Sciatic nerve (tissue), 2 donors: ENCODE data around the gene C10orf90. TPM values are rescaled to one million over a fixed set of nuclear protein-coding genes. Genes with fewer than 3 reads are reported as not detected.
A peak's percentile ranks its signal among the peaks of the same experiment; 100 is the strongest.

Source experiments
- ATAC-seq: fragments of 200-7000 bp; cut with Tn5 transposase; one replicate; pipeline ENCODE4 v1.9.1; 2020; ENCODE audit warnings: mild to moderate bottlenecking, moderate library complexity
- DNase-seq: peaks from one replicate; pipeline ENCODE4 v3.0.0-alpha.2; 2020; ENCODE audit warnings: low spot score
- intact Hi-C: fragments of 100-400 bp; cut with DNase I; formaldehyde crosslinking; loops from one replicate; pipeline ENCODE4 v1.14.2; 2022
- total RNA-seq: library from RNA; stranded (reverse); fragmentation: NEBNext Ultra II Directional; extraction: Animal tissue kit (Norgen Biotek cat#: 25700); gene quantifications from one replicate; pipeline ENCODE4 v1.2.1, GENCODE V29; 2021
- donor health status: DM: no; HTN: no; CAD: no.
- donor health status: DM: no; HTN: no; CAD: no.

Gene C10orf90
- total RNA-seq, 1 donor from 2014 or later = not detected

DNA sequence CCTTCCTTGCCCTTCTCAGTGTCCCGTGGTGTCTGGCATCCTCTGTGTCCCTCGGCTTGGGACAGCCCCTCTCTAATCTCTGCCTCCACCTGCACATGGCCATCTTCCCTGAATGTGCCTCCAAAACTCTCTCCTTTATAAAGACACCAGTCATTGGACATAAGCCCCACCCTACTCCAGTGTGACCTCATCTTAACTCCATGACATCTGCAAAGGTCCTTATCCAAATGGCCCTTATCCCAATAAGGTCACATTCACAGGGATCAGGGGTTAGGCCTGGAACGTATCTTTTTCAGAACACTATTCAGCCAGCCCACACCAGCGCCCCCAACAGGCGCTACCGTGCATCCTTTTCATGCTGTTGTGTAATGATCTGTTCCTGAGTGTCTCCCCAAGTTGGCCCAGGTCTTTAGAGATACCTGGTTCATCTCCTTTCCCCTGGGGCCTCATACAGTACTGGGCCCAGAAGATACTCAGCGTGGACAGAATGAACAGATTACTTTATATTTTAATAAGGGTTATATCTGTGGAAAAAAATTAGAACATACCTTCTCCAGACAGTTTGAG is 149.7 kb downstream of the C10orf90 start:
- no peak for DNase-seq
- intact Hi-C loops = no loop called here
- ATAC-seq = no peak

DNA sequence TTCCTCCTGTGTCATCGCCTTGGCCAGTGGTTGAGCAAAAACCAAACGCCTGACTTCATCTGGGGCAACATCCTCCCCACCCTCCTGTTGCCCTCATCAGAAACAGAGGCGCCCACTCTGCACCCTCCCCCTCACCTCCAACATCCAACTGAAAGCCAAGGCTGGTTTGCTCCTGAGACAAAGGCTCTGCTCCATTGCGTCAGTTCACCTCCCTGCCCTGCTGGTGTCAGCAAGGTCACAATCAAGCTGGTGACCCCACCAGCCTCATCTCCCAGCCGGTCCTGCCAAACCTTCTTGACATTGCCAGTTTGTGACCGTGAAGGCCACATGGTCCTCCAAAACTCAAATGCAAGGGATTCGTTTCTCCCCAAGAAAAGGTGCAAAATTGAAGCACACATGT is 150.5 kb downstream of the C10orf90 start:
- no peak for ATAC-seq
- no peak for DNase-seq
- intact Hi-C loops = no loop called here

DNA sequence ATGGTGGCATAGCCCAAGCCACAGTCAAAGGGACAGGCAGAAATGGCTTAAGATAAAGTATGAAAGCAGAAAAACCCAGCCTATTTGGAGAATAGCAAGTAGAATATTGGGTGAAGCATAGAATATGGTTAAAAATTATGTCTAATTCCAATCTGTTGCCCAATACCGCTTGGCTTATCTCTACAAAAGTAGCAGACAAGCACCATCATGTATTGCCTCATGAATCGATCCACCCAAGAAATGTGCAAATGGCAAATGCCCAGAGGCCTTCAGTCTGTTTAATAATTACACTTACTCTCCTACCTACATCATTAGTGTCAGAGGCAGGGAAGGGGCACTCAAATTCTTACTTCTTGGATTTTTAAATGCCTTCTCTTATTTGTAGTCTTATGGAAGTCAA is 151.3 kb downstream of the C10orf90 start:
- ATAC-seq (no peak), DNase-seq (no peak)
- intact Hi-C loops = no loop called here

DNA sequence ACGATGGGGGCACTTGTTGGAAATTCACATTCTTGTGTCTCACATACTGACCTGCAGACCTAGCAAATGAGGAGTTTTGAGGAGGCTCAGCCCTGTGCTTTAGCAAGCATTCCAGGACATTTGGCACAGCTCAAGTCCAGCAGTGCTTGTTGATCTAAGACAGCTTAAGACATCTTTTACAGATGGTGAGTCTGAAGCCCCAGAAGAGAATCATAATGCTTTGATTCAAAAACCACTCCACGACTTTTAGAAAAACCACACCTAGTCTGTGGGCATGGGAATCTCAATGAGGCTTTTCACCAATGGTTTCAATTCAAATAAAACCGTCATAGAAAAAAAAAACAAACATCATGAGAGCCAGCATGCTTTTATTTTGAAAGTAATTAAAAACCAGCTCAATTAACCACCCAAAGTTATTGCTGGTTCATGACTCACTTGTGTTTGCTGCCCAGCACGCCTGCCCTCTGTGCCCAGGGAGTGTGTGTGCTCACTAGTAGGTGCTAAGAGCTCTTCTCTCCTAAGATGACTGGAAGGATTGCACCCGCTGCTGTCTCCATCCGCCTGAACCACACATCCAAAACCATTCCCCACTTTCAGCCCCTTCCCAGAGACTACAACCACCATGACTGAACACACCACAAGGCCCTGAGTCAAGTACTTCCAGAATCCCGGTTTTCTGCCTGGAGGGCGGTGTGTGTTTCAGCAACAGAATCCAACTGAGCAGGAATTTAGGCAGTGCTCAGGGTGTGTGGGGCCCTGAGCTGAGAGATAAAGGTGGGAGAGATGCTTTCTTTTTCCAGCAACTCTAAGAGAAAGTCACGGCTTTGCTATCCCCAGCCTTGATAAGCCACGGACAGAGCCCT is 152.0 kb downstream of the C10orf90 start:
- DNase-seq (no peak), ATAC-seq (no peak)
- intact Hi-C loops = no loop called here

DNA sequence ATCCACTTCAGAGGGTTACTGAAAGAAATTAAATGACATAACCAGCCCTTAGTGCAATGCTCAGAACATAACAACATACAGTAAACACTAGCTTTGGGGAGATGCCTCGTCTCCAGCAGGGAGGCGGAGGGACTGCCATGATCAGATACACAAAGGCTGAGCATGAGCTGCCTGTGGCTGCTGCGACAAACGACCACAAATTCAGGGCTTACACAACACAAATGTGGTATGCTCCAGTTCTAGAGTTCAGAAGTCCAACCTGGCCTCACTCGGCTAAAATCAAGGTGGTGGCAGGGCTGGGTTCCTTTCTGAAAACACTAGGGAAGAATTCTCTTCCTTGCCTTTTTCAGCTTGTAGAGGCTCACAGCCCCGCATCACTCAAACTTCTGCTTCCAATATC is 154.0 kb downstream of the C10orf90 start:
- intact Hi-C loops = no loop called here
- ATAC-seq (no peak), DNase-seq (no peak)

DNA sequence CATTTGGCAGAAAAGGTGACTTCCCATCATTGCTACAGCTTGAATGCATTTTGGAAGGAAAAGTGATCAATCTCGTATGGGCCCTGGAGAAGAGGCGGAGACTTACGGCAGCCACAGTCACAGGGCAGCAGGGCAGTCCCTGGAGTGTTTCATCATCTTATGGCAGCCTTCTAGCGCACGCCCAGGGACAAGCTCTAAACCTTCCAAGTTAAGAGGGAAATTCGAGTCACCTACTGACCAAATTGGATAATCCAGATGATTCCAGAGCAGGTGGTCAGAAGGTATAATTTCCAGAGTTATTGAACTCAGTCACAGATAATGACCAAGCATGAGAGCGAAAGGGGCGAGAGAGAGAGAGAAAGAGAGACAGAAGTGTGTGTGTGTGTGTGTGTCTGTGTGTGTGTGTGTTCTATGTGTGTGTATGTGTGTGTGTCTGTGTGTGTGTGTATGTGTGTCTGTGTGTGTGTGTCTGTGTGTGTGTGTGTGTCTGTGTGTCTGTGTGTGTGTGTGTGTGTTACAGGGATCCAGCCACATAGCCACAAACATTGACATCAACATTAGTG is 158.5 kb downstream of the C10orf90 start:
- intact Hi-C loops = no loop called here
- no peak for ATAC-seq
- DNase-seq = no peak

DNA sequence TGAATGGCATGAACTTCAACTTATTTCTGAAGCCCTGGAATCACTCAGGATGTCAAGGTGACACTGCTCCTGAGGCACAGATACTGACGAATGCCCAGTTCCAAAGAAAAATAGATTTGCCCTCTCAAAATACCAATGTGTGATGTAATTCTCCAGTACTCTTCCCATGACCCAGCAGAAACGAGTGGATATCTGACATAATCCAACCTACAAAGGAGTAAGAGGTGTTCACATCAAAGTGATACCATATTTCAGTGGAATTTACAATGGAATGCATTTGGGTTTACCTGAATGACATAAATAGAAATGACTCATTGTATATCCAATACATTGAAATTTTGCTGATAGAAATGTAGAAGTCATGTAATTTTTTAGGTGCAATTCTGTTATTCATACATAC is 161.3 kb downstream of the C10orf90 start:
- intact Hi-C loops = no loop called here
- ATAC-seq = no peak
- no peak for DNase-seq

DNA sequence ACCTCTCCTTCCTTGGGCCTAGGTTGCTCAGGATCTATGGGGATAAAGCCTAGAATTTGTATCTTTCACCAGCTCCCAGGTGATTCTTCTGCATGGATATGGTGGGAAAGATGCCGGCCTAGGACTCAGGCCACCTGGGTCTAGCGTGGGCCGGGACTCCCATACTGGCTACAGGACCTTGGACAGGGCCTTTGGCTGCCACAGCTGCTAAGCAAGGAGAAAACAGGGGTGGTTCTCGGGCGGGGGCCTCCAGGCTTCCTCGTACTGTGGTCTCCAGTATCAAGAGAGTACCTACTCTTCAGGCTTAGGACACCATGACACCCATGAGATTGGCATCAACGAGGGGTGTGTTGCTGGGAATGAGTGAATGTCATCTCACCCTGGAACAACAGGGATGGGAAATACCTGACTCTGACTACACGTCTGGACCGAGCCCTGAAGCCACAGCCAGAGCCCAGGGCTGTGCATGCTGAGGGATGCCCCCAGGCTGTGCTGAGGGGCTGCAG is 161.9 kb downstream of the C10orf90 start:
- ATAC-seq (no peak), DNase-seq (no peak)
- intact Hi-C loops = no loop called here

DNA sequence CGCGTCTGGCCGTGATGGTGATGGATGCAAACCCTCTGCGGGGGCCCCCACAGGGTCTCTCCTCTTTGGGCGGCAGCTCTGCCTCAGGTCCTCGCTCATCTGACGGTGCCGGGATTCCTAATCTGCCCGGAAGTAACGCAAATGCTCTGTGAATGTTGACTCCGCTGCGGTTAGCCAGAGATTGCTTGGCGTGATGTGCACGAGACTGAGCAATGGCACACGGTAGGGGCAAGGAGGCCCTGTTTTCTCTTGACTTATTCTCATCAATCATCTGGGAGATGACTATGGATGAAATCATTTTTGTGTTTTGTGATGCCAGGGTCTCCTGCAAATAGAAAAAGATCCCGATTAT is 165.8 kb downstream of the C10orf90 start:
- no peak for DNase-seq
- no peak for ATAC-seq
- intact Hi-C loops = no loop called here

DNA sequence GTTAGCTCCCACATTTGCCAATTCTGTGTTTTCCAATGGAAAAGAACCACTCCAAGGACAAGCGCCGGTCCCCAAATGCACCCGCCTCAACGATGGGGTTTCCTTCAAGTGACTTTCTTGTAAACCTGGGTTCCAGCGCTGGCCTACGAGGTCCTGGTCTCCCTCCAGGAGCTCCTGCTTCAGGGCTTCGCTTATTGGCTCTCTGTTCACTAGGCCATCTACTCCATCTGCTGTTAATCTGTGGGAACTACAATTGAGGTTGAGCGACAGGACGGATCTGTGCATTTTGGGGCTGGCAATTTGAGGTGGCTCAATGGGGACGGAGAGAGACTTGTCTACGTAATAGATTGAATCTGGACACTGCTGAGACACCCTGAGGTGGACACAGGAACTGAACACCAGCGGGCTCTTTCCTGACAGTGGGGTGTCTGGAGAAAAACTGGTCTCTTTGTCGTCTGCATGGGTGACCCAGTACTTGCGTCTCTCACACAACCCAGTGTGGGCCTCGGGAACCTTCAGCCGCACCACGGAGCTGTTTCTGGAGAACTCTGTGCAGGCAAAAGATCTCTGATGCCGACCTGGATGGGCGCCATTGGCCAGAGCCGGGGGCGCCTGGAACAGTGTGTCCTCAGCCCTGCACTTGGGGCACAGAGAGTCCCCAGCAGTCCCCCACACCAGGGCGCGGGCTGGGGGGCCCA is 166.3 kb downstream of the C10orf90 start:
- peak; percentile 55 for ATAC-seq
- intact Hi-C loops = no loop called here
- DNase-seq = no peak

DNA sequence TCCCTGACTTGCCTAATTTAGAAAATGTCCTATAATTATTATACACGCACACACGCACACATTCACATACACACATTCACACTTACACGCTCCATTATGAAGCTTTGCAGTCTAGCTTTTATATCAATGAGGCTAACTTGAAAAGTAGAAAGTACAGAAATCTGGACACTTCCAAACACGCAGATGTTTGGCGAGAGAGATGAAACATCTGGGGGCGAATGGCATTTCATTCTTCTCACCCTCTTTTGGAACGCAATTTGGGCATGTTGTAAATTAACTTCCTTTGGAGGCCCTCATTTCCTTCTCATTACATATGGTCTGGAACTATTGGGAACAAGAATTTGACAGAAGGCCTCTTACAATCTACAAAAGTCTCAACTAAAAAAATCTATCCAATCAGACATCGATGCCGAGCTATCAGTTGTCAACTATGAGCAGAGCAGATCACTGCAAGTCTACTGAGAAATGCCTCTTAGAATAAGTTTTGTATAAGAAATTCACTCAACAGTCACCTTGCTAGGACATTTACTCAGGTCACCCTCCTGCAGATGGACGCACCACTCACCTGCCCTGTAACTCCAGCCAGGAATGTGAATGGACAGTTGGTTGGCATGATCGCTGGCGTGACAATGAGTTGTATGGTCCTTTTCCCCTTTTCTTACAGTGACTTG is 167.0 kb downstream of the C10orf90 start:
- intact Hi-C loops = no loop called here
- no peak for DNase-seq

DNA sequence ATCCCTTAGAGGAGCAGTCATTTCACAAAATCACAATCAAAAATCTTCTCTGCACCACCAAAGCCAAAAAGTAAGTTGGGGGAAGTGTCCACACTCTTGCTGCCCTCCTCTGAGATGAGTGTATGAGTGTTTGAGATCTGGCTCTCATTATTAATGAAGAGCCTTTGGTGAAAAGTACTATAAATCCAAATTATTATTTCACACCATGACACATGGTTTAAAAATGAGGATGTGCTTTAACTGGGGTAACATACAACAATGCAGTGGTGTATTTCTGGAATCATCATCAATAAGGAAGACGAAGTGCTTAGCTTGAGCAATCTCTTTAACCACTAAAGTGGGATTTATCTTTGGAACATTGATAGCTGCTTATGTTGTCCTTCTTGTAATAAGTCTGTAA is 168.1 kb downstream of the C10orf90 start:
- DNase-seq (no peak), ATAC-seq (no peak)
- intact Hi-C loops = no loop called here

More for the DNA sequence above, 167.0 kb downstream of the C10orf90 start:
- ATAC-seq = no peak

DNA sequence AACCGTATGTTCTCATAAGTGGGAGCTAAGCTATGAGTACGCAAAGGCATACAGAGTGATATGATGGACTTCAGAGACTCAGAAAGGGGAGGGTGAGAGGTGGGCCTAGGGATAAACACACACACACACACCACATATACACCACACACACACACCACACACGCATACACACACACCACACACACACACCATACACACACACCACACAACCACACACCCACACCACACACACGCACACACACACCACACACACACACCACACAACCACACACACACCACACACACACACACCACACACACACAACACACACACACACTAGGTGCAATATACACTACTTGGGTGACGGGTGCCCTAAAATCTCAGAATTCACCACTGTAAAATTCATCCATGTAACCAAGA is 168.7 kb downstream of the C10orf90 start:
- intact Hi-C loops = no loop called here
- ATAC-seq (no peak), DNase-seq (no peak)

DNA sequence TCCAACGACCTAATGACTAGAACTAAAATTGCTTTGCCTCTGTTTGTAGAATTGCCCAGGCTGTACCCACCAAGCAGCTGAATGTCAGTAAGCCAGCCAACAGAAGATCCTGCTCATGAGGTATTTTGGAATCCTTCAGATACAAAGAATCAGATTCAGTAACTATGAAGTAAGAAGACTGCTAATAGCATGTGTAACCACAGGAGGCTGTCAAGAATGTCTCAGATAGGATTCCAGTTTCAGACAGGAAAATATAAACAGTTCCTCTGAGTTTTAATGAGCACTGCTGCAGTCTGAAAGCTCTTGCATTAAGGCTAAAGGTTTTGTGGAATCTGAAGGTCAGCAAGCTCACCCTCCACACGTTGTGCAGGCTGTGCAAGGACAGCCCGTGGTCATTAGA is 169.6 kb downstream of the C10orf90 start:
- intact Hi-C loops = no loop called here
- DNase-seq = no peak

DNA sequence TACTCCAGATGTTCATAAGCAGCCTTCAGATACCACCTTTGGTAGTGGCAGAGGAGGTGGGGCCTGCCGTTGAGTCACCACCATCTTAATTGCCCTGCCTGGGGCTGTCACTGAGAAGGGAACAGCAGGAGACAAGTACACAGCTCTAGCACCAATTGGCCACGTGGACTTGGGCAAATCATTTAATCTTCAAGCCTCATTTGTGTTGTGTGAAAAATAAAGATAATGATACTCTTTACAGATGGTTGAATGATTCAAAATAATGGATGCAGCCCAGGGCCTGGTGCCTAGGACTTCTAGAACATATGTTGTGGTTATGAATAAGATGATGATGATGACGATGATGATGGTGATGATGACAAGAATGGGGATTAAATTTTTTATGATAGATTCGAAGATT is 170.3 kb downstream of the C10orf90 start:
- intact Hi-C loops = no loop called here
- ATAC-seq = no peak
- no peak for DNase-seq

More for the DNA sequence above, 169.6 kb downstream of the C10orf90 start:
- ATAC-seq = no peak

DNA sequence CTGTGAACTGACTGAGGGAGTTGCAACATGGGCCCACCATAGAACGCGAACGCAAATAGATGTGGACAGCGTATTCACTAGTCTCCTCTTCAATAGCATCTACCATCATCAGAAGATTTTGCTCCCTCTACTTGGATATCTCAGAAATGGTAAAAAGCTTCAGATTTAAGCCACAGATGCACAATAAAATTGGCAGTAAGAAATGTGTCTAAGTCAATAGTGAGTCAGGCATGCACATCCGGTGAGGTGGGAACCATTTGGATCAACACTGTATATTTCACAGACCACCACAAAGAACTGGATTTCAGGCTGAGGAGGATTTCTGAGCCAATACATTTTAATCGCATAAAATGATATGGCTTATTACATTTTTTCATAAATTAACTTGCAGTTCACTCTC is 170.7 kb downstream of the C10orf90 start:
- no peak for ATAC-seq
- intact Hi-C loops = no loop called here

DNA sequence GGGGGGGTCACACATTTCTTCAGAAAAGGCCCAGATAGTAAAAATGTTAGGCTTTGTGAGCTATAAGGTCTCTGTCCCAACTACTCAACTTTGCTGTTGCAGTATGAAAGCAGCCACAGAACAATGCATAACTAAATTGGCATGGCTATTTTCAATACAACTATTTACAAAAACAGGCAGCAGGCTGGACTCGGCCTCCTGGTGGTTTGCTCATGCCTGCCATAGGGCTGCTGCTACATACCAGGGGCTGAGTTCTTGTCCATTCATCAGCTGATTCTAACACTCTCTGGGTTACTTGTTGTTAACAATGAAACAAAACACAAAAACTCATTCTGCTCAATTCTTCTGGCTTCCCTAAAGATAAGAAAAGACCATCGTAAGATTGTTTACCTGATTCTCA is 172.8 kb downstream of the C10orf90 start:
- ATAC-seq (no peak), DNase-seq (no peak)
- intact Hi-C loops = no loop called here

More for the DNA sequence above, 170.7 kb downstream of the C10orf90 start:
- DNase-seq = no peak

DNA sequence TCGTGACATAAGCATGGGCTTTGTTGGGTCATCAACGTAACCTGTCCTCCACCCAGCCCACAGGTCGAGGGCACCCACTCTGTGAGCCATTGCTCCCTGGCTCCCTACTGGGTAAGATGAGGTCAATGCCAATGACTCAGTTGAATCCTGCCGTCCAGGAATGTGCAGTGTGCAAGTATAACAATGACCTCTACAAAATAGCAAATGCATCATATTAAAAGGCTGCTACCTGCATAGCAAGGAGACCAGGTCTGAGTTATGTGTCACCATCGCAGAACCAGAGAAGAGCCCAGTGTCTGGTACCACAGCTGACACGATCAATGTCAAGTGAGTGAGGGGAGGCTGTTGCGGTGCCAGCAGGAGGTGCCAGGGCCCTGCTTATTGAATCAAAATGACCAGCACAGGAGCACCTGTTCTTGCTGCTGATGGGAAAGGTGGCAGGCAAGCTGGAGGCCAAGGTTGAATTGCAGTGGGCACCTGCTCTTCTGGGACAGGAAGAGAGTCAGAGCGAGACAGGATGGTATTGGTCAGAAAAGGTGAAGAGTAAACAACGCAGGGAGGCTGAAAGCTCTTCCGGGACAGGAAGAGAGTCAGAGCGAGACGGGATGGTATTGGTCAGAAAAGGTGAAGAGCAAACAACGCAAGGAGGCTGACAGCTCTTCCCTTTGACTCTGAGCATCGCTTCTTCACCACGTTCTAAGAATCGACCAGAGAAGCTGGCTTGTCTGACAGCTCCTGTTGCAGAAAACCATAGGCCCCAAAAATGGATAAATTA is 173.5 kb downstream of the C10orf90 start:
- ATAC-seq (no peak), DNase-seq (no peak)
- intact Hi-C loops = no loop called here

DNA sequence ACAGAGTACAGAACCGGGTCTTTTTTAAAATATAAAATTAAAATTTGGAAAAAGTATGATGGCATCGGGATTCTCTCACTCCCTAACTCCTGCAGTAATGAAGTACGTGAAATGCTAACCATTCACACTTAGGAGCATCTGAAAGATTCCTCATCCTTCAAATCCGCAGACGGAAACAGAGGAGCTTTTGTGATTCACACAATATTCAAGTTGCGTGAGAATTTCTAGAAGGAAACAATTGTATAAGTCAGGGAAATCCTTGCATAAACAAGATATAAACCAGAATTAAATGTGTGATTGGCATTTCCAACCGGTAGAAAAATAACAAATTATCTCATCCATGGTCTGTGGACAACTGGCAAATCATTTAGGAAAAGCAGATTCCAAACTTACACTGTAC is 179.0 kb downstream of the C10orf90 start:
- no peak for ATAC-seq
- DNase-seq = no peak
- intact Hi-C loops = no loop called here
